ENCODE data around the gene DAD1.
"Not testable (repeated sequence)": the region's sequence is repeated elsewhere in the genome, so short reads cannot be mapped to it uniquely, and the experiment has no call there.

The DAD1 gene

DNA sequence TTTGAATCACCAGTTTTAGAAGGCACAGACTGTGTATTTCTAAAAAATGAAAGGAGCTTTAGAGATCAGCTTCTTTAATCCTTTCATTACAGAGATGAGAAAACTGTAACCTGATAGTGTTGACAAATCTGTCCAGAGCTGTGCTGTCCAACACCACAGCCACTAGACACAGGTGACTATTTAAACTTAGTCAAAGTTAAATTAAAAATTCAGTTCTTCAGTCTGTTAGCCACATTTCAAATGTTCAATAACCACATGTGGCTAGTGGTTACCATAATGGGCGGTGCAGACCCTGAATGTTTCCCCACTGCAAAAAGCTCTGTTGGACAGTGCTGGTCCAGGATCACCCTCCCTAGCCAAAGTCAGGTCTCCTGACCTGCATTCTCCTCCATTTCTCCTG is 21.6 kb downstream of the DAD1 start:
- DNase-seq (ENCODE audit: low spot score) = no peak

DNA sequence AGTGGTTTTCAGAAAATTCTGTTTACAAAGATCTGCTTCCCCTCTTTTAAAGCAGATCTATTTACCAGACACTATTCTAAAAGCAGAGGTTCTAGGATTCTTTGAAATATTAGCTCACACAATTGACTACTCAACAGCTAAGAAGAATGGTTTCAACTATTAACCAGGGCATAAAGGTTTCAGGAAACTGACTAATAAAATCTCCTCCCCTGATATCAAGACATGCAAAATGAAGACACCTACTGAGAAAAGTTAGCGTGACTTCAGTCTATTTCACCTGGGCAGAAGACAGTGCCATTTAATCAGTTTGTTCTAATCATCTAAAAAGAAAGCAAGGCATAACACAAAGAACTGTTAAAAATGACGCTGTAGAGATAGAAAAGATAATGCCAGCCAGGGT is 22.2 kb downstream of the DAD1 start:
- DNase-seq (ENCODE audit: low spot score) = no peak

DNA sequence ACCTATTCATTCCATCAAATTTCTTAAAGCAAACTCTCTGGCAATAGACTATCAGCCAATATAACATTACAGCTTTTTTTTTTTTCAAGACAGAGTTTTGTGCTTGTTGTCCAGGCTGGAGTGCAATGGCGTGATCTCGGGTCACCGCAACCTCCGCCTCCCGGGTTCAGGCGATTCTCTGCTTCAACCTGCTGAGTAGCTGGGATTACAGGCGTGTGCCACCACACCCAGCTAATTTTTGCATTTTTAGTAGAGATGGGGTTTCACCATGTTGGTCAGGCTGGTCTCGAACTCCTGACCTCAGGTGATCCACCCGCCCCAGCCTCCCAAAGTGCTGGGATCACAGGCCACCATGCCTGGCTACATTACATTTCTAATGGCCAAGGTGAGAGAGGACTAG is 22.8 kb downstream of the DAD1 start:
- DNase-seq (ENCODE audit: low spot score) = not testable (repeated sequence)

DNA sequence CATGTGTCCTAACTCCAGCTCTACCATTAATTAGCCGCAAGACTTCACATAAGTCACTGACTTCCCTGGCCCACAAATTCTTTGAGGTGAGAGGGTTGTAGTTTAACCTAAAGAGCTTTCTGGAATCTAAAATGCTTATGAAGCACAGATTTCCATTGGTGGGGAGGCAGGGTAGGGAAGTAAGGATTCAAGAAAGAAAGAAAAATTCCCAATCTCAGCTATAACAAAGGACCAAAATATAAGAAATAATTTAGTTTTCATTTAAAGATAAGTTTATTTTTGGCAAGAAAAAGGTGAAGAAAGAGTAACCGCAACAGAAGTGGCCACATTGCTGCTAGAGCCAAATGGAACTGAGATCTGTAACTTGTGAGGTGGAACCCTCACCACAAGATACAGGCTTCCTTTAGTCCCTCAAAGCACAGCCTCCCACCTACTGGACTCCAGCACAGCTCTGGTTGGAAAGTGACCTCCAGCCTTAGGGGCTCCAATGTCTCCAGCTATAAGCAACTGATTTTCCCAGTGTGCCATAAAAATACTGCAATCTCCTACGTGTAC is 23.6 kb downstream of the DAD1 start:
- DNase-seq (ENCODE audit: low spot score) = no peak

DNA sequence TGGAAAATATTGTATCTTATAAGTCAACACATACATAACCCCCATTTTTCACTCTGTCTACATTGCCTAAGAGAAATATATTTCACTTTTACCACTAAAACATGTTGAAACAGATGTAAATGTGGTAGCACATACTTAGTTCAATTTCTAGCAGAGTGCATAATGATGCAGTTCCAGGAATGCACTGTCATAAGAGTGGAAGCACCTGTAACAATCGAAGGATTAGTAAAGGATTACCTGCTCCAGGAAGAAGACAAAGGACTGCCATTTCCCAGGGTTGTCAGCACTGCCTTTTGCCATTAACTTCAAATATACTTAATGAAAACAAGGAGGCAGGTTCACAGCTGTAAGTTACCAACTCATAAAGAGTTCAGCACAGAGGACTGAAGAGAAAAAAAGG is 24.6 kb downstream of the DAD1 start:
- no peak for DNase-seq (ENCODE audit: low spot score)

DNA sequence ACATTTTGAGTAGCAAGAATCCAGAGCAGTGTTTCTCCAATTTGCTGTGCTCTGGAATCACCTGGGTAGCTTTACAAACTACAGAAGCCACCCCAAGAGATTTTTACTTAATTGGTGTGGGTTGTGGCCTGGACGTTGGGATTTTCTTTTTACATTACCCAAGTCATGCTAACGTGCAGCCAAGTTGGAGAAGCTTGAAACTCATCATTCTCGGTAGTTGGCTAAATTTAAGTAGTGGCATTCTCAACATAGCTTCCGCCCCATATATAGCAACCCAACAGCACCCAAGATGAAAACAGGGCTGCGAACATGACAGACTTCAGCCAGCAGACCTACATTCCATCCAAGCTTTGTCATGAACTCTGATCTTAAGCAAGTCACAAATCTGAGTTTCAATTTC is 25.0 kb downstream of the DAD1 start:
- no peak for DNase-seq (ENCODE audit: low spot score)

DNA sequence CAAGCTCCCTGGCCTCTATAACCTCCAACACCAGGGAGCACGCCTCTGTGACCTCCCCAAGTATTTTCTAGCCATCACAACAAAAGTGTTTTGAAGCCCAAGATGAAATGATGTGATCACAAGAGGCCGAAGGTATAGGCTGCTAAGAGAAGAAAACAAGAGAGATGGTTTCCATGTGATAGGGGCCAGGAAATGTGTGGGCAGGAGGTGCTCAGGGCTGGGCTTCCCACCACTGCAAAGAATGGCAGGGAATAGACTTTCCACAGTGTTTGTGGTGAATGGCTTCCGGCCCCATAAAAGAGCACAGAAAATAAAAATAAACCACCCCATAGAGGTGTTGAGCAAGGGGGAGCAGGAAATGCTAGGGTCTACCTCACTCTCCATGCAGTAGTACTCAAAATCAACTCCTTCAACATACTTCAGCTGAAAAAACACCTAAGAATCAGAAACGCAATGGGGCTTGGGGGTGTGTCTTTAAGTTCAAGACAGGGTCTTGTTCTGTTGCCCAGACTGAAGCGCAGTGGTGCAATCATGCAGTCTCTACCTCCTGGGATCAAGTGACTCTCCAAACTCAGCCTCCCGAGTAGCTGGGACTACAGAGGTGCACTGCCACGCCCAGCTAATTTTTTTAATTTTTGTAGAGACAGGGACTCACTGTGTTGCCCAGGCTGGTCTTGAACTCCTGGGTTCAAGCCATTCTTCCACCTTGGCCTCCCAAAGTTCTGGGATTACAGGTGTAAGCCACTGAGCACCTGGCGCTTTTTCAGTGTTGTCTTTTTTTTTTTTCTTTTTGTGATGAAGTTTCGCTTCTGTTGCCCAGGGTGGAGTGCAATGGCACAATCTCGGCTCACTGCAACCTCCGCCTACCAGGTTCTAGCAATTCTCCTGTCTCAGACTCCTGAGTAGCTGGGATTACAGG is 27.1 kb downstream of the DAD1 start:
- peak; percentile 70 for DNase-seq (ENCODE audit: low spot score)

DNA sequence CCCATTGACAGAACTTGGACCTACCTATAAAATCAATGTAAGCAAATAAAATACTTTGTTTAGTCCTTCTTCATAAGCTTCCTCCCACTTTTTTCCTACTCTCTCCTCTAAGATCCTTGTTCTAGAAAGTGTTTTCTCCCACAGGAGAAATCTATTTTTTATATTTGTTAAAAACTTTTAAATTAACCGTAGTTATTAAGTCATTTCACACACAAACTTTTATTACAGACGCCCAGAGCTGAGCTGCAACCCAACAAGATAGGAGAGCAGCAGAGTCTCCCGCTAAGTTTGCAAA is 27.7 kb downstream of the DAD1 start:
- DNase-seq (ENCODE audit: low spot score) = no peak

DNA sequence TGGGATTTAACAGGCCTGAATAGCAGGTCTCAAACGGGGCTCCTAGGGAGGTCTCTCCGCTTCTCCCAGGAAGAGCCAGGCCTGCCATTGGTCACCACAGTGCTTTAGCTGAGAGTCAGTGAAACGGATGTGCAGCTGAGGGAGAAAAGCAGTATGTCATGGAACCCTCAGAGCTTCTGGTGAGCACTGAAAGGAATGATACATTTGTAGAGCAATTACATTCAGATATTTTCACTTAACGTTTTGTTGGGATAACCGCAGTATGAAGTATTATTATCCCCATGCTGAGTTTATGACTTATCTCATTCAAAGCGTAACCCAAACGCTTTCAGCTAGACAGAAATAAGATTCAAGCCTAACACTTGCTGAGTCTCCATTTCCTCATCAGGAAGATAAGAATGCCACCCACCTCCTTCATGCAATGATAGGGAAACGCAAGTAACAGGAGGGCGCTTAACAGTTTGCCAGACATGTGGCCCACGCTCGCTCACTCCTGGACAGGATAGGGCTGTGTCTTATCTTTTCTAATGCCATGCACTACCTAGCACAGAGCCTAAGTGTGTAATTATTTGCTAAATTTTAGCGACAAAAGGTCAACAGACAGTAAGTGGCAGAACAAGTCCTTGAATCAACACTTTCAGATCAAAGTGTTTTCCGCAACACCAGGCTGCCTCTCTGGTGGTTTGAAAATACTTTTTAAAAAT is 28.2 kb downstream of the DAD1 start:
- DNase-seq (ENCODE audit: low spot score) = no peak

DNA sequence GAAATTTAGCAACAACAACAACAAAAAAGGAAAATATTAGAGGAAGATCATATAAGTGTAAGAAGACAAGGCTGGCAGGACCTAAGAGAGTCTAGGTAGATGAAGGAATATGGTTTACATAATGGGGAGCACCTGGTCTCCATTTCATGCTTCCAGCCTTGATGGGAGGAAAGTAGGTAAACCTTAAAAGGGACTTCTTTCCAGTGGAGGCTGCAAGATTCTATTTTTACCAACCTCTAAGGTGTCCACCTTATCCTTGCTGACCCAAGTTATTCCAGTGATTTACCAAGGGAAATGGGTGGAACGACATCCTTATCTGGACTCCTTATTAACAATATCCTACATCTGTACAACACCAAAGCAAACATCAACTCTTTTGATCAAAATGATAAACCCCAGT is 30.0 kb downstream of the DAD1 start:
- no peak for DNase-seq (ENCODE audit: low spot score)

DNA sequence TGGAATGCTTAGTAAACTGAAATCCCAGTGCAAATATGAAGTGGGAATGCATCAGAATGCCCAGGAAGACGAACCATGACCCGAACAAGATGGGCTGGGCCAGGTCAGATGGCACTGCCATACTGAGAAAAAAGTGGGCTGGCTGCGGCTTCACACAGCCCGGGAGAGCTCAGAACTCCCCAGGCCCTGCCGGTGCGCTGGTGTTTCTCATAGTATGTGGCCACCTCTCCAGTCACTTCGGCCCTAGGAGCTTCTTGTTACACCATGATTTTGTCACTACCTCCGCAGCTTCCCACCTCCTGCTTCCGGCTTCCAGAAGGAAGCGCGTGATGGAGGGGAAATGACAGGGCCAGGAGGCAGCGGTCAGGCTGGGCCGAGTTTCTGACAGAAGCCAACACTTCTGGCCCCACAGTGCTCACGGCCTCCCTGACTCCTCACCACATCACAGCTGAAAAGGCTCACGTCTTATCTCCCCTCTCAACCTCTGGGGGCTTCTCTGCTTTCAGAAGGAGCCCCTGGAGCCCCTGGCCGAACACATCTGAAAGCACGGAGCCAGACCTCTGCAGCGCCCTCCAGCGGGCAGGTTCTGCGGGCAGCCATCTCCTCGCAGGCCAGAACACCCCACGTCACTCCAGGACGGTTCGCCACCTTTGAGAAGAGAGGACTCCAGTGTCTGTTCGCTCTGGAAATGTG is 30.7 kb downstream of the DAD1 start:
- no peak for DNase-seq (ENCODE audit: low spot score)

DNA sequence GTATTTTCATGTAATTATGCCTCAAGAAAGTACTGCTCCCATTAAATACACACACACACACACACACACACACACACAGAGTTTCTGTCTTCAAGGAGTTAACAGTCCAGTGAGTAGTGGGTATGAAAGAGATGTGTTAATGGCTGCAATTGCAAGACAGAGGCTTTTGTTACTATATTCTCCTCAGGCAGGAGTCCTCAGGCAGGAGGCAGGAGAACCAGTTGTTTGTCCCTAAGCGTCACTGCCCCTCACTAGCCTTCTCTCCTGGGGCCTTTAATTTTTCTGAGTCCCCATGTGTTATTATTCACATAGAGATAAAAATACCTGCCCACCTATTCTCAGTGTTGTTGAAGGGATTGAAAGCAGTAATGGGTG is 31.2 kb downstream of the DAD1 start:
- no peak for DNase-seq (ENCODE audit: low spot score)

DNA sequence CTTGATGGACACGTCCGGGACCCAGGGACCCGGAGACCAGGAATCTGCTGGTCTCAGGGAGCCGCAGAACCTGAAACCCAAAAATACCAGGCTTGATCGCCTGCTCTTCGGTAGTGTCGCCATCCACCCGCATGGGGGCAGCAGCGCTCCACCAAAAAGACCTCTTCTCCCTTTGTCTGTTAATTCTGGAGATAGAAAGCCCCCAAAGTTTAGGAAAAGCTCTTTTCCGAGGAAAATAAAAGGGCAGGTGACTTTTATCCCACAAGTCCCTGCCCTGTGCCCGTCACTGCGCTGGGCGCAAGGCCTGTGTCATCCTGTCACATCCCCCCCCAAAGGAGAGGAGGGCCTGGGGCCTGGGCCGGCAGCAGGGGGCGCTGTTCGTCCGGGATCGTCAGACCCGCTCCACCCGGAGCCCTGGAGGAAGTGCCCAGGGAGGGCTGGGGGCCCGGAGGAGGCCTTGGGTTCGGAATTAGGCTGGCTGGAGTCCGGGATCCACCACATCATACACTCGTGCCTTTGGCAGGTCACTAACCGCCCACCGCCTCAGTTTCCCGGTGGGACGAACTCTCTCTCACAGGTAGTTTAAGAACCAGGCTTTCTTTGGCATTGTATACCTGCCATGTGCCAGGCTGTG is 31.9 kb downstream of the DAD1 start:
- DNase-seq (ENCODE audit: low spot score) = peak; percentile 74

DNA sequence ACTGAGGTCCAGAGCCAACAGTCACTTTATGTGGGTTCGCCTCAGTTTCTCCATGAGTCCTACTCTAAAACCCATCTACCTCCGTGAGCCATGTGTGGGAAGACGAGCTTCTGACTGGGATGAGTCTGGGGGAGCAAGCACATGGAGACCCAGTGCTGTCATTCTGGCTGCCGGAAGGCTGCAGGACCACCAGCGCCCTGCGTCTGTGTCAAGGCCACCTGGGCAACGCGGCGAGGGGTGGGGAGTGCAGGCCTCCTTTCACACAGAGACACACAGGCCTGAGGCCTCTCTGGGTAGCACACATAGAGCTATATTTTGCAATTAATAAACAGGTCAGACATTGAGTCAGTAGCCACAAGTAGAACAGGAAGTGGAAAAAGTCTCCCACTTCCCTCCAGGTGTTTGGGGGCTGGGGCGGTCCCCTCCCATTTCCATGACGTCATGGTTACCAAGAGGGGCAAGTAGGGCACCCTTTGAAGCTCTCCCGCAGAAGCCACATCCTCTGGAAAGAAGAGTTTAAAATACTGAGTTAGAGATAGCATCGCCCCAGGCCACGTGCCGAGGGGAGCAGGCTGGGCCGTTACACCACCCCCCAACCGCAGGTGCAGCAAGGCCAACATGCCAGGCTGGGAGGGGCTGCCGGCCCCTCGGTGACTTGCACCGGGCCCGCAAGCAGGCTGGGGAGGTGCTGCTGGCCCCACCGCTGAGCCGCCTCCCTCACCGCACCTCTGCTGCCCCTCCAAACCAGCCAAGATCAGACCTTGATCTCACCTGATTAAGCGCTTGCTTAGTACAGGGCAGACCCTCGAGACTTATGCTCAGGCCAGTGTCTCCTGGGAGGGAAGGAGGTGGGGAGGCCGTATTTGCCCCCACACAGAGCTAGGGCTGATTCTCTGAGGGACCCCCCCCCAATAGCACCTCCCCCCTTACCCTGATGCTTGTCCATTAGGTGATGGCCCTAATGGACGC is 32.7 kb downstream of the DAD1 start:
- DNase-seq (ENCODE audit: low spot score) = peak; percentile 99

DNA sequence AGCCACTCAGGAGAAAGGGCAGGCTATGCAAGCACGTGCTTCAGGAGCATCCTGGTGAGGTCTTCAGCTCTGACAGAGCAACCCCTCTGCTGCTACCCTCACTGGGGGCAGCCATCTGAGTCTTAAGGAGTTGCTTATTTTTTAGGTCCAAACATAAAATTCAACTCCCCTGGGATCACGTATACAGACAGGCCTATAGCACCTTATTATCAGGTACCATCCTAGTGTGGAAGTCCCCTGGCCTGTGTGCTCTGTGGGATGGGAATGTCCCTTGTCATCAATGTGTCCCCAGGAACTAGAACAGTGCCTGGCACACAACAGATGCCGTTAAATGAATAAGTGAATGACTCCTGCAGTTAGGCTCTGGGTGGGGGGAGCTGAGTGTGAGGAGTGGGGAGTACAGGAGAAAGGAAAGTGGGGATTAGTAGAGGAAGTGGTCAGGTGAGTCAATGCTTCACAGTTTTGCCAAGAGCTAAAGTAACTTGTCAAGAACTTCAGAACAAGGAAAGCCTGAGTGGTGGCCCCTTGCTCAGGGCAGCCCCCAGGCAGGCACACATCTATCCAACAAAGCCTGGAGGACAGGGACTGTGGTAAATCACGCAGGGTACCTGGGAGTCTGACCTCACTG is 33.5 kb downstream of the DAD1 start:
- no peak for DNase-seq (ENCODE audit: low spot score)

DNA sequence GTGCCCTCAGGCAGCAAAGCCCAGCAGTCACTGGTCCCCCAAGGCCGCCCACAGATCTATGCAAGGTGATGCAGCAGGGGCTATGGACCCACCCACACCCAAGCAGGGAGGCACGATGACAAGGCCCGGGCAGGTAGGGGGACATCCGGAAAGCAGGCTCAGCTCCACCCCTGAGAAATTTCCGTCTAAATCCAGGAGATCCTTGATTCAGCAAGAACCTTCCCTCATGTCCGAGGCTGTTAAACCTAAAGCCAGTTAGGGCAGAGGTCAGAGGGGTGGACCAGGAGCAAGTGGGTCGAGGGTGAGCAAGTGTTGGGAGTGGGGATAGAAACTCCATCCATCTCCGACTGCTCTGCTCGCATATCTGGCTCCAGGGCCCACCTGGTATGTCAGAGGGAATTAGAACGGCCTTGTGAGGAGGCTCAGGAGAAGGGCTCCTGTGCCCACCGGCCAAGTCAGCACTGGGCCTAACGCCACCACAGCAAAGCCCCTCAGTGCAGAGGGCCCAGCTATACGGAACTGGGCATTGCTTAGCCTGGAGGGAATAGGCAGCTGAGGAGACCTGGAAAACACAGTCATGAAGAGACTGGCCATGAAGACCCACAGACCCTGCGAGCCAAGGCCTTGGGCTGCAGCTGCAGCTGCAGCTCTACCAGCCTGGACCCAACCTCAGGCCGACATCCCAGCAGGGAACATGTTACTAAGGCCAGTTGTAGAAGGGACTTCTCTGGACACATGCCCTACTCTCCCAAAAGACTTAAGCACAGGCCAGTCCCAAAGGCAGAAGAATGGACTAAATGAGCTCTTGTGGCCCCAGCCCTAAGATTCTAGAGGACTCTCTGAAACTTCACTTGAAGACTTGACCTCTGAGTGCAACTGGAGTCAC is 34.3 kb downstream of the DAD1 start:
- no peak for DNase-seq (ENCODE audit: low spot score)

DNA sequence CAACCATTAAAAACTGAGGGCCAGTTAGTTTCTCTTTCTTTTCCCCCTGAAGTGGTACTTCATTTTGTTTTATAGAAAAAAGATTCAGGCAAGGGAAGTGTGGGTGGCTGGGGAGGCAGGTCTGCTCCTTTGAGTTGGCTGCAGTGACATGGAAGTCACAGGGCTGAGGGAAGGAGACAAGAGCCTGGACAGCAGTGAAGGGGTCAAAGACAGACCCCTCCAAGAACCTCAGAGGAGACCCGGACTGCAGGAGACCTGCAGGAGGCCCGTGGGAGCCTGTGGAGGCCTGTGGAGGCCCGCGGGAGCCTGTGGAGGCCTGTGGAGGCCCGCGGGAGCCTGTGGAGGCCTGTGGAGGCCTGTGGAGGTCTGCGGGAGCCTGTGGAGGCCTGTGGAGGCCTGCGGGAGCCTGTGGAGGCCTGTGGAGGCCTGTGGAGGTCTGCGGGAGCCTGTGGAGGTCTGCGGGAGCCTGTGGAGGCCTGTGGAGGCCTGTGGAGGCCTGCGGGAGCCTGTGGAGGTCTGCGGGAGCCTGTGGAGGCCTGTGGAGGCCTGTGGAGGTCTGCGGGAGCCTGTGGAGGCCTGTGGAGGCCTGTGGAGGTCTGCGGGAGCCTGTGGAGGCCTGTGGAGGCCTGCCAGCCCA is 35.0 kb downstream of the DAD1 start:
- DNase-seq (ENCODE audit: low spot score) = not testable (repeated sequence)

DNA sequence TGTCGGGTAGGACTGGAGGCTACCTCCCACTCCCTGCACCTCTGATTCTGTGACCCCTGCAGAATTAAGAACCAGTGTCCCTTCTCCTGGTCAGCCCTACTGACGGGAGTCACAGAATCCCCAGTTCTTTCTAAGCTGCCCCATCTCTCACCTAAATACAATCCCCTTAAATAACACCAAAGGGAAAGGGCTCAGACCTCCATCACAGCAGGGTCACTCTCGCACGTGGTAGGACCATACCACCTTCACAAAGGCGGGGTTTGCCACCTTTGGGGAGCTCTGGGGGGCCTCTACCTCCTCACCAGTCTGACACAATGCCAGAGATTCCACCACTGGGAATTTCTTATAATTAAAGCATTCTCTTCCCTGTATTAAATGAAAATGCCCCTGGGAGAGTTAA is 35.6 kb downstream of the DAD1 start:
- no peak for DNase-seq (ENCODE audit: low spot score)

DNA sequence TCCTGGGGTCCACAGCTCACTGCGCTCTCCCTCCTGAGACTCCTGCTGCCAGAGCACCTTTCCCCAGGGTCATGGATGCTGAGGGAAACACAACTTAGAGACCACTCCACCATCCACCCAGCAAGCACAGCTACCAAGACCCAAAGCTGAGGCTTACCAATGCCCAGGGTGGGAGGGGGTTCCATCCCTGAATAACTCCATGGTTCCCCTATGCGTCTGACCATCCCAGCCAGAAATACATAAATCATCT is 36.3 kb downstream of the DAD1 start:
- DNase-seq (ENCODE audit: low spot score) = no peak

Measured in SW480 (cell line).